HEK293 (cell line): ENCODE results near the gene TNNC1.

ENCODE experiments used
- CTCF ChIP-seq: fragments of 450-650 bp; formaldehyde crosslinking; IDR thresholded peaks from 2 replicates; pipeline ENCODE4 v1.5.1; 2016; ENCODE audit warnings: missing biosample characterization, missing genetic modification characterization
- TSHZ1 ChIP-seq: fragments of 450-650 bp; formaldehyde crosslinking; IDR thresholded peaks from 2 replicates; pipeline ENCODE4 v1.5.1; 2016; ENCODE audit warnings: missing biosample characterization, missing genetic modification characterization, borderline replicate concordance
- ZNF558 ChIP-seq: fragments of 450-650 bp; formaldehyde crosslinking; IDR thresholded peaks from 2 replicates; pipeline ENCODE4 v1.5.1; 2016; ENCODE audit warnings: missing biosample characterization, missing genetic modification characterization

- TF ChIP-seq ZNF558 (tag by site-specific recombination) (no peak), TSHZ1 (tag by site-specific recombination) (no peak), CTCF (tag by site-specific recombination) (no peak)
Observed at GRCh38 chr3:52488746-52489145, 34.9 kb upstream of the TNNC1 start.
